Heart left ventricle (tissue), 13 donors: ENCODE results near the gene MAP1LC3A.

Experiments used
- POLR2A ChIP-seq, 2 donors: fragments of 450-650 bp; IDR thresholded peaks; one replicate each; pipeline ENCODE4 v1.6.1; 2017; ENCODE audit warnings: antibody characterized with exemption in 2 of 2, mild to moderate bottlenecking in 2 of 2, moderate library complexity in 2 of 2
- TF ChIP-seq, protein P1 (sequence below), 12 donors: fragments of 200-600 bp; sonication (generic) in 4 of 12; IDR thresholded peaks; one replicate each; pipeline versions ENCODE4 v1.5.0 to v1.8.0; 2018 to 2022; ENCODE audit warnings: antibody characterized with exemption in 12 of 12, mild to moderate bottlenecking in 5 of 12
- donor health status: ischemic (EF 13 %, LVEDD 7.1; RV severe dilation, severe dysfunction).
- donor health status: DM: no; HTN: yes; CAD: no.
- donor health status: DM: no; HTN: no; CAD: no.
- donor health status: ischemic (EF 25% LVEDD 6.9; RV normal size, moderate dysfunction).
- donor health status: ischemic (EF 25% LVEDD 5.7; RV mildly dilated, moderate dysfunction).
- donor health status: ischemic (EF 35%, LVEDD 5.7; RV mildly dilated, moderate dysfunction).
- donor health status: nonischemic (EF 11% LVEDD 7.7; RV severe dilation, severe dysfunction).
- donor health status: DM: yes; HTN: yes; CAD: no.
- donor health status: PGD.
- donor health status: ischemic (EF 29% LVEDD 5.4; RV normal size, mild dysfunction).
- donor health status: nonischemic (EF 23%, LVEDD 6.1; RV moderate dilation, normal function).

- TF ChIP-seq, protein P1, sequence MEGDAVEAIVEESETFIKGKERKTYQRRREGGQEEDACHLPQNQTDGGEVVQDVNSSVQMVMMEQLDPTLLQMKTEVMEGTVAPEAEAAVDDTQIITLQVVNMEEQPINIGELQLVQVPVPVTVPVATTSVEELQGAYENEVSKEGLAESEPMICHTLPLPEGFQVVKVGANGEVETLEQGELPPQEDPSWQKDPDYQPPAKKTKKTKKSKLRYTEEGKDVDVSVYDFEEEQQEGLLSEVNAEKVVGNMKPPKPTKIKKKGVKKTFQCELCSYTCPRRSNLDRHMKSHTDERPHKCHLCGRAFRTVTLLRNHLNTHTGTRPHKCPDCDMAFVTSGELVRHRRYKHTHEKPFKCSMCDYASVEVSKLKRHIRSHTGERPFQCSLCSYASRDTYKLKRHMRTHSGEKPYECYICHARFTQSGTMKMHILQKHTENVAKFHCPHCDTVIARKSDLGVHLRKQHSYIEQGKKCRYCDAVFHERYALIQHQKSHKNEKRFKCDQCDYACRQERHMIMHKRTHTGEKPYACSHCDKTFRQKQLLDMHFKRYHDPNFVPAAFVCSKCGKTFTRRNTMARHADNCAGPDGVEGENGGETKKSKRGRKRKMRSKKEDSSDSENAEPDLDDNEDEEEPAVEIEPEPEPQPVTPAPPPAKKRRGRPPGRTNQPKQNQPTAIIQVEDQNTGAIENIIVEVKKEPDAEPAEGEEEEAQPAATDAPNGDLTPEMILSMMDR (IDR thresholded peaks at IDR 0.05): no peak
- TF ChIP-seq POLR2A (IDR thresholded peaks at IDR 0.05): no peak
Measured at GRCh38 chr20:34577061-34577460, 18.5 kb downstream of the MAP1LC3A start.
